GM19397 (cell line): Measurements from ENCODE around the gene PDILT.
"Not testable (repeated sequence)": the region's sequence is repeated elsewhere in the genome, so short reads cannot be mapped to it uniquely, and the experiment has no call there.

Source experiments
- ATAC-seq: cut with Tn5 transposase; IDR thresholded peaks from one replicate; pipeline ENCODE4 v1.9.1; 2021; ENCODE audit warnings: mild to moderate bottlenecking, moderate library complexity; ENCODE audit not compliant: unreplicated experiment

Gene PDILT

DNA sequence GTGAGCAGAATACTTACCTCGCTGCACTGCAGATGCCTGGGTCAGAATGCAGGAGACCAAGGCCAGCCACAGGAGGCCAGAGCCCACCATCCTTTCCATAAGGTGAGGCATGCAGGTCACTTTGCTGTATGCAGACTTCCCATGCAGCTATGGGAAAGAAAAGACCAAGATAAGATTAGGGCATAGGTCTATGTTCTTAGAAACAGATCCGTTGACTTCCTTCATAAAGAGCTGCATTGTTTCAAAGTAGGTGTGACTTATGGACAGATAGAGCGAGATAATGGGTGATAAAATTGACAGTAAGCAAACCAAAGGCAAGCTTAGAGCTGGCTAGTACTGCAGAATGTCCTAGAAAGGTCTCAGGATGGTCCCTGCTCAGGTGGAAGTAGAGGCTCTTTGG is 78.2 kb downstream of the PDILT start:
- no peak for ATAC-seq

DNA sequence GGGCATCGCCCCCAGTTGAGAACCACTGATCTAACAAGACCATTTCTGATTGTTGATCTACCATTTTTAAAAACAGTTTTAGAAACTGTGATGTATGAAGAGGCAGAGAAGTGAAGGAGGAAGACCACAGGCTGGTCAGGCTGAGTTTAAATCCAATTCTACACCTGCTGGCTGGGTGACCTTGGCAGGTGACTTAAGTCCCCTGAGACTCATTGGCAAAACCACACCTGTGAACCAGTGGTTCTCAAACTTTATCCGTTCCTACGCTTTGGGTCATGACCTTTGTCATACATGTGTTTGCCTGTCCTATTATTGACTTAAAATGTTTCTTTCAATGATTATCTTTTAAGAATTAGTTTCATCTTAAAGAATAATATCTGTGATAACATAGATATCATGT is 79.5 kb downstream of the PDILT start:
- no peak for ATAC-seq

DNA sequence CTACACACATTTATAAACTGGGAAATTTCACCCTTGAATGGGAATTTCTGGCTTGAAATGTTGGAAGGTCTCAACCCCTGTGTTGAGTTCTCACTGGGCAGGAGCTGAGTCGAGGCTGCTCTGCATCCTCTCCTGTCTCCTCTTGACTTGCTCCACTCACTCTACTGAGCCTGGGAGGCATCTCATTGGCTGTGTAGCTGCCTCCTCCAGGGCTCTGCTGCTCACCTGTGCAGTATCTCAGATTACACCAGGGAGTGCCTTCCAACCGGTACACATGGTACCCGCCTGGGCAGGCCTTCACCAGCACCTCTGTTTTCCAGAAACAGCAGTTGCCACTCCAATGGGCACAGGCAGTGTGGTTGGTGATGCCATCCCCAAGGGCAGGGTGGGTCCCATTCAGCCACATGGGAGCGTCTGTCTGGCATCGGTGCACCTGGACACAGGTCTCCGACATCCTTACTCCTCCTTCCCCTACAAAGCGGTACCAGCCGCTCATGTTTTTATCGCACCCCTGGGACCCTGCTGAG is 80.9 kb downstream of the PDILT start:
- no peak for ATAC-seq

DNA sequence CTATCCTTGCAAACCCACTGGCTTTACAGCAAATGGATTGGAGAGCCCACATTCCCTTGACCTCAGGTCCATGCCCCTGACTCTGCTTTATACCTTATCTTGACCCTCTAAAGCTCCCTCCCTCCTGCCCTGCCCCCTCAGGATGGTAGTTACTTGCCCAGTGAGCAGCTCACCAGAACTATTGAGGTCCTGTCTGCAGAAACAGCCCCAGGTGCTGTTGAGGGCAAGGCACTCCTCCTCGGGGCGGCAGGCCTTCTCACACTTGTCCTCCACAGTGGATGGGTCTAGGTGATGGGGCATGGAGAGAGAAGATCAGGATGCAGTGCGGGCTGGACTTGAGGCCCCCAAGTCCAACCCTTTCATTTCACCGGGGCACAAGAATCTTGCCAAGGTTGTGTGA is 81.8 kb downstream of the PDILT start:
- no peak for ATAC-seq

- no peak for ATAC-seq
These were observed 82.9 kb downstream of the PDILT start for GRCh38 chr16:20321671-20322070.

DNA sequence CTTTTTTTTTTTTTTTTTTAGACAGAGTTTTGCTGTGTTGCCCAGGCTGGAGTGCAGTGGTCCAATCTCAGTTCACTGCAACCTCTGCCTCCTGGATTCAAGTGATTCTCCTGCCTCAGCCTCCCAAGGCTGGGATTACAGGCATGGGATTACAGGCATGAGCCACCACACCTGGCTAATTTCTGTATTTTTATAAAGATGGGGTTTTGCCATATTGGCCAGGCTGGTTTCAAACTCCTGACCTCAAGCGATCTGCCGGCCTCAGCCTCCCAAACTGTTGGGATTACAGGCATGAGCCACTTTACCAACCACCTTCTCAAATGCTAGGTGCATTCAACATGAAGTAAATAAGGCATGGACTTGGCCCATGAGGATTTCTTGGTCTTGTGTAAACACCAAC is 83.5 kb downstream of the PDILT start:
- ATAC-seq = not testable (repeated sequence)

DNA sequence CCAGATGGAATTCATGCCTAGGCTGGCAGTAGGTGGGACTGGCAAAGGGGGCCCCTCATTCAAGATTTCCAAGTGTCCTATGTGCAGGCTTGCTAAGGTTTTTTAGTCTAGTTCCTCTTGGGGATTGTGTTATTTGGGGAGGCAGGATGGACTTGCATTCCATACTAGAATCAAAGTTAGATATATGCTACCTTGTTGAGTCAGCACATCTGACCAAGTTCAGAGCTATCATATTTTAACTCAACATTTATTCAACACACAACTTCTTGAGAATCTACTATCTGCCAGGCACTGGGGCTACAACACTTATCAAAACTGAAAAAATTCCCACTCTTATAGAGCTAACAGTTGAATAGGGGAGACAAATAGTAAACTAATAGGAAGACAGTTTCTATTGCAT is 83.9 kb downstream of the PDILT start:
- ATAC-seq = no peak

DNA sequence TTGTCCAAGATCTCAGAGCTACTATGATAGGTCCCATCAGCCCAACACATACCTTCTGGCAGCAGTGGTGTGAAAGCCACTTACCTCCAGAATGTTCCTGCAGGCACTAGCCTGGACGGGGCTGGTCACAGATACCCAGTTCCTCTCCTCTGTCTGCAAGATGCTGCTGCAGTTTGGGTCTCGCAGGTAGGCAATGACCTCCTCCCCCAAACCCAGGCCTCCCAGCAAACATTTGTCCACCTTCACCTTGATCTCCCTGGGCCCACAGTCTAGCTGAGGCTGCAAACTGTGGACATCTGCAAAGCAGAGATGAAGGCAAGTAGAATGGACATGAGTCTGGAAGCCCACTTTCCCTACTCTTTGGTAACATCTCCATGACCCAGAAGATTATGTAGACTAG is 84.4 kb downstream of the PDILT start:
- ATAC-seq = no peak

DNA sequence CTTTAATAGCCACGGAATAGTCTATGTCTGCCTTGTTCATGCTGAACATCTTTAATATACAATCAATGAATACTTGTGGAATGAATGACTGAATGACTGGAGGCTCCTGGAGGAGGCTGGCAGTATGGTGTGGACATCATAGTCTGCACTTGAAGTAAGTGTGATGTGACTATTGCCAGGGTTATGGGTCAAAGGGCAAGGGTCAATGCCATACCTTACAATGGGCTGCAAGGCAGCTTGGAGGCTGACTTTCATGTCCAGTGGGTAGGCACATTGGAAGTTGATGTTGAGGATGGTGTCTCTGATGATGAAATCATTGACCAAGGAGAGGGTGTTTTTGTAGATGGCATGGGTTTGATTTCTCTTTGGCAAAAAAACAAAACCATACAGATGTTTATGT is 85.1 kb downstream of the PDILT start:
- ATAC-seq = no peak

GRCh38 chr16:20318437-20318836 is 86.1 kb downstream of the PDILT start:
- ATAC-seq = no peak

DNA sequence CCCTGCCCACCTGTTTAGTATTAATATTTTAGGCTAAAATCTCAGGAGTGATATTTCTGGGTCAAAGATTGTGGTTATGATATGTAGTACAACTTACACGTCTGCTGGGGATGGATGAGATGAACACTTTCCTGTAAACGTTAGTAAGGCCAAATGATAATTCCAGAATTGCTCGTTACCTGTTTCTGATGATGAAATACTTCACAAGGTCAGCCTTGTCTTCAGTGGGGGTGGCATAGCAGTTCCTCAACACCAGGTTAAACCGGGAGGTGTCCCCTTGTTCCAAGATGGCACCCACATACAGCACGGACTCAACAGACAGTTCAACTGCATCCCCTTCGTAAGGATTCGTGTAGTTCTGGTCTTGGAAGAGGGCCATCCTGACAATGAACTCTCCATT is 86.5 kb downstream of the PDILT start:
- ATAC-seq = no peak

DNA sequence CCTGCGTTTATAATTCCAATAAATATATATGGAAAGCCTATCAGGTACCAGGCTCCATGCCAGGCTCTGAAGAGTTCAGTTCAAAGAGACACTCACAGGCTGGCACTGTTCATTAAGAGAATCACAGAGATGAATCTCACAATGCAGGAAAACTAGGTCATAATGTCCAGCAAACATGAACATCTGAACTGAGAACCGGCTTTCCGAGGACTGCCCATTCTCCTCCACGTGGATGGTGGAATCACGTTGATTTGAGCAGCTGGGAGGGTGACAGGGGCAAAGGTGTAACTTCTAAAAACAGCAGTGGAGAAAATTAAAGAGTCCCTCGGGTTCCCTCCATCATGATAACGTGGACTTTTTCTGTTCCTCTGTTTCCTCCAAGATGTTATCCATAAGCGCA is 87.4 kb downstream of the PDILT start:
- ATAC-seq = no peak

- no peak for ATAC-seq
These were observed 87.8 kb downstream of the PDILT start for GRCh38 chr16:20316715-20317114.

- ATAC-seq = no peak
These were observed 88.8 kb downstream of the PDILT start for GRCh38 chr16:20315764-20316163.

GRCh38 chr16:20314575-20314974 is 90.0 kb downstream of the PDILT start:
- ATAC-seq = no peak

GRCh38 chr16:20313741-20314140 is 90.8 kb downstream of the PDILT start:
- no peak for ATAC-seq

DNA sequence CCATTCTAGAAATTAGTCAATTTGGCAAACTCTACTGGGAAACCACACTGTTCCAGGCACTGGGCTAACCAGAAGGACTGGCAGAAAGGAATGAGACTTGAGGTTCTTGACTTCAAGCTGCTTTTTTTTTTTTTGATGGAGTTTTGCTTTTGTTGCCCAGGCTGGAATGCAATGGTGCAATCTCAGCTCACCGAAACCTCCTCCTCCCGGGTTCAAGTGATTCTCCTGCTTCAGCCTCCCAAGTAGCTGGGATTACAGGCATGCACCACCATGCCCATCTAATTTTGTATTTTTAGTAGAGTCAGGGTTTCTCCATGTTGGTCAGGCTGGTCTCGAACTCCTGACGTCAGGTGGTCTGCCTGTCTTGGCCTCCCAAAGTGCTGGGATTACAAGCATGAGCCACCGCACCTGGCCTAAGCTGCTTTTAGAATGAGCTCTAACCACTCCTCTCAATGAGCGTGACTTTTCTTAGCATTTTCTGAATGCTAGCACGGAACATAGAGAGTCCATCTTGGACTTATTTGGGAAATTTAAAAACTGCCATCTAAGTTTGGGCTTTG is 91.9 kb downstream of the PDILT start:
- ATAC-seq = not testable (repeated sequence)

DNA sequence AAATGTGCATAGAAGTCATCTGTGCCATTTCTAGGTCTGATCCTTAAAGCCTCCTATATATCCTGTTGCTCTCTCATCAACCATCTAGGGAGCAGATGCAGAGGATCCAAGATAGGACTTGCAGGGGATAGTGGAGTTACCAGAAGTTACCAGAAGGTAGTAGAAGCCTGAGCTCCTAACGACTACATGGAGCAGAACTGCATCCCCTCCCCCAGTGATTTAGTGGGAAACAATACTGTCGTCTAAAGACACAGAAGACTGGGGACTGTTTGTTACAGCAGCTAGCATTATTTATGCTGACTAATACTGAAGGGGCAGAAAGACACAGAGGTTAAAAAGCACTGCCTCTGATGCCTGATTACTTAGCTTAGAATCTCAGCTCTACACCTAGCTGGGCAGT is 93.0 kb downstream of the PDILT start:
- no peak for ATAC-seq

GRCh38 chr16:20310421-20311395 is 93.8 kb downstream of the PDILT start:
- no peak for ATAC-seq

- ATAC-seq = no peak
These were observed 94.8 kb downstream of the PDILT start for GRCh38 chr16:20309786-20310185.
